ENCODE results near the gene PEAK1. TPM values are rescaled to one million over a fixed set of nuclear protein-coding genes. Genes with fewer than 3 reads are reported as not detected.

PEAK1 gene
- polyA plus RNA-seq, 1 experiment, result 52.1 TPM

GRCh38 chr15:77292969-77293558 is 126.8 kb downstream of the PEAK1 start:
- no peaks in the 10 kb centered on the region for H3K9me3 ChIP-seq (ENCODE audit: control insufficient read depth, insufficient read depth, low read length)
- H3K27ac ChIP-seq (ENCODE audit: low read depth, low read length), result no peak overlapping the region
- H3K27me3 ChIP-seq (ENCODE audit: control insufficient read depth, insufficient read depth, low read length), result no peaks in the 10 kb centered on the region
- DNase-seq (ENCODE audit: low read depth, low spot score), result no peak
- ChIA-PET POLR2A (interaction anchor here (0.5 kb wide), 1 partner anchor 212 kb away, joined by 4 read pairs; no protein-coding TSS in a partner anchor), CTCF (no interaction called here)
- TF ChIP-seq CTCF (IDR thresholded peaks at IDR 0.05; ENCODE audit: low read depth, low read length), result no peak
- no peak overlapping the region for H3K4me3 ChIP-seq (ENCODE audit: low read depth, low read length)

GRCh38 chr15:77291107-77291506 is 128.8 kb downstream of the PEAK1 start:
- TF ChIP-seq CTCF (IDR thresholded peaks at IDR 0.05; ENCODE audit: low read depth, low read length), result no peak
- no peaks in the 10 kb centered on the region for H3K9me3 ChIP-seq (ENCODE audit: control insufficient read depth, insufficient read depth, low read length)
- no peaks in the 10 kb centered on the region for H3K27me3 ChIP-seq (ENCODE audit: control insufficient read depth, insufficient read depth, low read length)
- H3K4me3 ChIP-seq (ENCODE audit: low read depth, low read length), result no peak overlapping the region
- no peak for DNase-seq (ENCODE audit: low read depth, low spot score)
- ChIA-PET POLR2A (no interaction called here), CTCF (interaction anchor here (1.0 kb wide), 1 partner anchor 165 kb away, joined by 3 read pairs; no protein-coding TSS in a partner anchor)
- H3K27ac ChIP-seq (ENCODE audit: low read depth, low read length), result no peak overlapping the region

- DNase-seq (ENCODE audit: low read depth, low spot score), result no peak
- H3K27me3 ChIP-seq (ENCODE audit: control insufficient read depth, insufficient read depth, low read length), result no peaks in the 10 kb centered on the region
- no peak for TF ChIP-seq CTCF (IDR thresholded peaks at IDR 0.05; ENCODE audit: low read depth, low read length)
- H3K9me3 ChIP-seq (ENCODE audit: control insufficient read depth, insufficient read depth, low read length), result no peaks in the 10 kb centered on the region
- H3K4me3 ChIP-seq (ENCODE audit: low read depth, low read length), result no peak overlapping the region
- ChIA-PET POLR2A (no interaction called here), CTCF (interaction anchor here (1.4 kb wide), 1 partner anchor 169 kb away, joined by 3 read pairs; no protein-coding TSS in a partner anchor)
- H3K27ac ChIP-seq (ENCODE audit: low read depth, low read length), result no peak overlapping the region
These were observed 132.5 kb downstream of the PEAK1 start for GRCh38 chr15:77287385-77287784.

GRCh38 chr15:77285057-77285997 is 134.6 kb downstream of the PEAK1 start:
- CTCF ChIA-PET, result interaction anchor here (0.7 kb wide), 1 partner anchor 1377 kb away, joined by 3 read pairs; no protein-coding TSS in a partner anchor
- no peak for DNase-seq (ENCODE audit: low read depth, low spot score)
- H3K27me3 ChIP-seq (ENCODE audit: control insufficient read depth, insufficient read depth, low read length), result no peaks in the 10 kb centered on the region
- H3K9me3 ChIP-seq (ENCODE audit: control insufficient read depth, insufficient read depth, low read length), result no peaks in the 10 kb centered on the region
- no peak overlapping the region for H3K27ac ChIP-seq (ENCODE audit: low read depth, low read length)
- TF ChIP-seq CTCF (IDR thresholded peaks at IDR 0.05; ENCODE audit: low read depth, low read length), result no peak
- H3K4me3 ChIP-seq (ENCODE audit: low read depth, low read length), result no peak overlapping the region
- POLR2A ChIA-PET, result no interaction called here

All from AG04450 (cell line).